Epithelial cell of esophagus (primary cell): Measurements from ENCODE around the gene ATXN1.
"Not testable (repeated sequence)": the region's sequence is repeated elsewhere in the genome, so short reads cannot be mapped to it uniquely, and the experiment has no call there.

Experiments
- DNase-seq: peaks from one replicate; pipeline ENCODE4 v3.0.0; 2010; ENCODE audit warnings: low read depth
- H3K4me3 ChIP-seq: 2 replicates; pipeline ENCODE4 v1.5.1; 2011; ENCODE audit warnings: mild to moderate bottlenecking, low read length, control low read depth
- CTCF ChIP-seq: IDR thresholded peaks from 2 replicates; pipeline ENCODE4 v1.5.1; 2011; ENCODE audit warnings: low read depth, mild to moderate bottlenecking, low read length, control low read depth, inconsistent platforms; ENCODE audit not compliant: insufficient read depth; ENCODE audit errors: missing control alignments

ATXN1 gene

GRCh38 chr6:16468991-16469615, 292.2 kb downstream of the ATXN1 start:
- DNase-seq = no peak
- H3K4me3 ChIP-seq = no peak overlapping the region
- no peak for TF ChIP-seq CTCF

- no peak for TF ChIP-seq CTCF
- no peak overlapping the region for H3K4me3 ChIP-seq
- DNase-seq = no peak
Measured at GRCh38 chr6:16466800-16467553, 294.3 kb downstream of the ATXN1 start.

- no peak overlapping the region for H3K4me3 ChIP-seq
- TF ChIP-seq CTCF = no peak
- DNase-seq = no peak
Measured at GRCh38 chr6:16464045-16464444, 297.2 kb downstream of the ATXN1 start.

DNA sequence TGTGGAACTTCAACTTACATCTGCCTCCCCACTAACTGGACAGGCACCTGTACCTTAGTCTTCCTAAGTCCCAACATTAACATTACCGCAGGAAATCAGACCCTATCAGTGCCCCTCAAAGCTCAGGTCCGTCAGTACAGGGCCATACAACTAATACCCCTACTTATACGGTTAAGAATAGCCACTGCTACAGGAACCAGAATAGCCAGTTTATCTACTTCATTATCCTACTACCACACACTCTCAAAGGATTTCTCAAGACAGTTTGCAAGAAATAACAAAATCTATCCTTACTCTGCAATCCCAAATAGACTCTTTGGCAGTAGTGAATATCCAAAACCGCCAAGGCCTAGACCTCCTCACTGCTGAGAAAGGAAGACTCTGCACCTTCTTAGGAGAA, 298.0 kb downstream of the ATXN1 start:
- not testable (repeated sequence) for H3K4me3 ChIP-seq
- DNase-seq = peak; percentile 43

GRCh38 chr6:16461491-16461890, 299.8 kb downstream of the ATXN1 start:
- no peak overlapping the region for H3K4me3 ChIP-seq
- DNase-seq = no peak
- TF ChIP-seq CTCF = no peak

DNA sequence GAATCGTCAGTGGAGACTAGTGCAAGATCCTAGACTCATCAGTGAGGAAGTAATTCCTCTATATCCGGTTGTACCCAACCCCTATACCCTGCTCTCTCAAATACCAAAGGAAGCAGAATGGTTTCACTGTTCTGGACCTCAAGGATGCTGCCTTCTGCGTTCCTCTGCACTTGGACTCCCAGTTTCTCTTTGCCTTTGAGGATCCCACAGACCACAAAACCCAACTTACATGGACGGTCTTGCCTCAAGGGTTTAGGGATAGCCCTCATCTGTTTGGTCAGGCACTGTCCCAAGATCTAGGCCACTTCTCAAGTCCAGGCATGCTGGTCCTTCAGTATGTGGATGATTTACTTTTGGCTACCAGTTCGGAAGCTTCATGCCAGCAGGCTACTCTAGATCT, 301.8 kb downstream of the ATXN1 start:
- not testable (repeated sequence) for H3K4me3 ChIP-seq, DNase-seq

DNA sequence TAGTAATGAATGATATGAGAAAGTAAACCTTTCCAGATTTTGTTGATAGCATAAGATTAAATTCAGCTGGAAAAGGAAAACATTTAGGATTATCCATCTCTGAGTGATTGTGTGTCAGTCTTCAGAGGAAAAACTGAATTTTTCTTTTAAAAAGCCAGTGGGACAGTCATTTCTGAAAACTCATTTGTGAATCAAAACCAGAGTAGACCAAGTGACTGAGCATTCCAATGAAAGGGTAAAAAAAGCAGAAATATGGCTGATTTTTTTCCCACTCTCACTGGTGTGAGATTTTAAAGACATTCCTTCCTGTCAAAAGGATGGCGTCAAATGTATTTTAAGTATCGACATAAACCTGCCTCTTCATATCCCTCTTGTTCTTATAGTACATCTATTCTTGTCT, 308.9 kb downstream of the ATXN1 start:
- TF ChIP-seq CTCF = no peak
- no peak overlapping the region for H3K4me3 ChIP-seq
- no peak for DNase-seq

- H3K4me3 ChIP-seq = no peak overlapping the region
- DNase-seq = no peak
- no peak for TF ChIP-seq CTCF
Measured at GRCh38 chr6:16450821-16451220, 310.4 kb downstream of the ATXN1 start.
